K562 (cell line): Measurements from ENCODE around the gene LUZP1. TPM values are rescaled to one million over a fixed set of nuclear protein-coding genes. Genes with fewer than 3 reads are reported as not detected.

Experiments
- BRD4 ChIP-seq: fragments of 200-600 bp; sonication (generic); IDR thresholded peaks from 2 replicates; pipeline ENCODE4 v1.6.1; 2017; ENCODE audit warnings: inconsistent platforms
- CXXC5 ChIP-seq: fragments of 250-450 bp; sonication (Bioruptor Pico); IDR thresholded peaks from 2 replicates; pipeline ENCODE4 v1.8.0; 2022; ENCODE audit warnings: inconsistent platforms, mild to moderate bottlenecking, moderate library complexity
- GTF2F1 ChIP-seq: IDR thresholded peaks from 2 replicates; pipeline ENCODE4 v1.6.1; 2011; ENCODE audit warnings: low read depth, low read length, improper control_type of control experiment
- HLTF ChIP-seq: fragments of 450-650 bp; IDR thresholded peaks from 2 replicates; pipeline ENCODE4 v1.6.1; 2016
- HNRNPK ChIP-seq: fragments of 200-400 bp; formaldehyde crosslinking; IDR thresholded peaks from one replicate; pipeline ENCODE4 v1.6.1; 2018; ENCODE audit warnings: mild to moderate bottlenecking, low read depth, low read length; ENCODE audit not compliant: poor library complexity, severe bottlenecking
- MBD2 ChIP-seq: sonication (generic); IDR thresholded peaks from 2 replicates; pipeline ENCODE4 v1.6.1; 2016; ENCODE audit warnings: low read depth, borderline replicate concordance
- MCM7 ChIP-seq, 2 experiments: fragments of 450-650 bp; IDR thresholded peaks; 2 replicates each; pipeline ENCODE4 v1.6.1; 2016 to 2018
- MIER1 ChIP-seq: fragments of 450-650 bp; IDR thresholded peaks from 2 replicates; pipeline ENCODE4 v1.6.1; 2016; ENCODE audit warnings: antibody characterized with exemption, mild to moderate bottlenecking, low read depth
- NFIC ChIP-seq: fragments of 450-650 bp; IDR thresholded peaks from 2 replicates; pipeline ENCODE4 v1.6.1; 2017; ENCODE audit warnings: mild to moderate bottlenecking, inconsistent platforms
- NR2C1 ChIP-seq, 2 experiments: fragments of 450-650 bp; IDR thresholded peaks; 2 replicates each; pipeline ENCODE4 v1.6.1; 2017; ENCODE audit warnings: mild to moderate bottlenecking in 2 of 2, antibody characterized with exemption in 1 of 2, inconsistent platforms in 1 of 2, missing compliant biosample characterization in 1 of 2, missing genetic modification characterization in 1 of 2
- PHTF2 ChIP-seq: fragments of 250-450 bp; sonication (Bioruptor Pico); IDR thresholded peaks from 2 replicates; pipeline ENCODE4 v1.5.0; 2021; ENCODE audit warnings: mild to moderate bottlenecking
- PURB ChIP-seq: sonication (generic); formaldehyde crosslinking; IDR thresholded peaks from 2 replicates; pipeline ENCODE4 v1.9.0; 2021; ENCODE audit warnings: low read depth, mild to moderate bottlenecking, missing genetic modification reagents
- RFX1 ChIP-seq: fragments of 450-650 bp; IDR thresholded peaks from 2 replicates; pipeline ENCODE4 v1.6.1; 2016; ENCODE audit warnings: mild to moderate bottlenecking, moderate library complexity
- SUPT5H ChIP-seq: fragments of 450-650 bp; IDR thresholded peaks from 2 replicates; pipeline ENCODE4 v1.6.1; 2016
- TFAM ChIP-seq: fragments of 250-450 bp; sonication (Bioruptor Pico); conservative IDR thresholded peaks from 2 replicates; pipeline ENCODE4 v1.5.0; 2021; ENCODE audit warnings: mild to moderate bottlenecking, moderate library complexity
- TFAP4 ChIP-seq: sonication (generic); formaldehyde crosslinking; IDR thresholded peaks from 2 replicates; pipeline ENCODE4 v1.8.0; 2022; ENCODE audit warnings: missing genetic modification reagents, mild to moderate bottlenecking, moderate library complexity, borderline replicate concordance
- YY1 ChIP-seq, 3 experiments: IDR thresholded peaks; 2 replicates each; pipeline ENCODE4 v1.6.1; 2011; ENCODE audit warnings: low read length in 2 of 3, mild to moderate bottlenecking in 2 of 3, moderate library complexity in 2 of 3, borderline replicate concordance in 1 of 3, control low read depth in 1 of 3, low read depth in 1 of 3; ENCODE audit not compliant: insufficient read depth in 3 of 3, insufficient replicate concordance in 2 of 3, control insufficient read depth in 1 of 3, insufficient read length in 1 of 3; ENCODE audit errors: extremely low read depth in 1 of 3
- ZNF174 ChIP-seq: fragments of 250-450 bp; sonication (Bioruptor Pico); IDR thresholded peaks from 2 replicates; pipeline ENCODE4 v1.4.0; 2020; ENCODE audit warnings: mild to moderate bottlenecking
- ZNF639 ChIP-seq, 2 experiments: fragments of 200-800 bp in 1 of 2; sonication (Bioruptor generic) in 1 of 2; sonication (generic) in 1 of 2; formaldehyde crosslinking in 1 of 2; IDR thresholded peaks in 1 of 2; conservative IDR thresholded peaks in 1 of 2; 2 replicates each; pipeline versions ENCODE4 v1.5.0 to v1.6.1; 2016 to 2020; ENCODE audit warnings: missing compliant biosample characterization in 1 of 2, missing genetic modification characterization in 1 of 2, missing genetic modification reagents in 1 of 2
- polyA plus RNA-seq, 8 experiments: library from polyadenylated mRNA; depleted of rRNA in 4 of 8; stranded (reverse) in 5 of 8; unstranded in 3 of 8; fragments of >200 nt; fragmentation: Nextera tagmentation in 2 of 8; fragmentation: Illumina TruSeq in 1 of 8; extraction: Ambion mirVana in 2 of 8; extraction: Trizol in 1 of 8; gene quantifications; 2 replicates each; pipeline versions ENCODE4 v1.2.1 to v1.2.3, GENCODE V29; 2011 to 2014; ENCODE audit warnings: inconsistent platforms in 1 of 8, missing spikeins in 1 of 8
- total RNA-seq, 7 experiments: library from RNA; depleted of rRNA in 6 of 7; stranded (reverse); fragments of >200 nt in 6 of 7; fragmentation: Illumina TruSeq in 2 of 7; extraction: Trizol in 2 of 7; gene quantifications; 2 replicates each; pipeline versions ENCODE4 v1.2.1 to v1.2.3, GENCODE V29; 2011 to 2021; ENCODE audit warnings: low replicate concordance in 1 of 7
- TF ChIP-seq, protein P1 (sequence below): sonication (generic); formaldehyde crosslinking; IDR thresholded peaks from 2 replicates; pipeline ENCODE4 v1.8.0; 2022; ENCODE audit warnings: mild to moderate bottlenecking, missing genetic modification reagents
- TF ChIP-seq, protein P2 (sequence below): fragments of 450-650 bp; formaldehyde crosslinking; IDR thresholded peaks from 2 replicates; pipeline ENCODE4 v1.4.0; 2020; ENCODE audit warnings: mild to moderate bottlenecking, moderate library complexity
- TF ChIP-seq, protein P3 (sequence below): sonication (generic); formaldehyde crosslinking; IDR thresholded peaks from 2 replicates; pipeline ENCODE4 v1.8.1; 2023; ENCODE audit warnings: mild to moderate bottlenecking, missing genetic modification reagents

The LUZP1 gene
- total and polyA plus RNA-seq, 9 of the 15 experiments (the other 6 are each of a cell fraction or from before 2014, with no cell fraction given) = 6.5 to 19.1 (median 12.4) TPM

DNA sequence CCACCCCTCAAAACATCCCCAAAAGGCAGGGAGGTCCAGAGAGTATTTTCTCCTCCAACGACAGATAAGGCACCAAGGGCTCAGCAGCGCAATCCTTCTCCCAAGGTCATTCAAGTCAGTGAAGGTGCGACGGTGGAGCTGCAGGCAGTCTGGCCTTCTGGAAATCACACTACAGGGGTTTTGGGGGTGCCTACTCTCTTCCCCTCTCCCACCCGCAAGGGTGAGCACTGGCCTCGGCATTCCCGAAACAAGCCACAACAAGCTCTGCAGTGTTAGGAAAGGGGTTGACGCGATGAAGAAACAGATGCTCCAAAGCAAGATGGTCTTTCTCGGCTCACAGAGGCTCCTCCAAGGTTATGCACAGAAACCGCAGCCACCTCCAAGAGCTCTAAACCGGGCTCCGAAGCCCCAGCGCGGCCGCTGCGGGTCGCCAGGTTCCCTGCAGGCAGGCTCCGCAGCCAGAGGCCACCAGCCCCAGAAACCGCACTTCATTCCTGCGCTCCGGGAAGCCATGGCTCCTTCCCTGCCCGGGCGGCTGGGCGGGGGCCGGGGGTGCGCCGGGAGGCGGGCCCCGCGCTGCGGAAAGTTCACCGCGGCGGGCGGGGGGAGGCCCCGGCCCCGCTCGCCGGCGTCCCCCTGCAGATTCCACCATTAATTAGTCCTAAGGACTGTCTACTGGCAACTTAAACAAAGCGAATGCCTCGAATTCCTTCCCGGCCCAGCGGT, 1.1 kb downstream of the LUZP1 start (continued):
- TF ChIP-seq, protein P1, sequence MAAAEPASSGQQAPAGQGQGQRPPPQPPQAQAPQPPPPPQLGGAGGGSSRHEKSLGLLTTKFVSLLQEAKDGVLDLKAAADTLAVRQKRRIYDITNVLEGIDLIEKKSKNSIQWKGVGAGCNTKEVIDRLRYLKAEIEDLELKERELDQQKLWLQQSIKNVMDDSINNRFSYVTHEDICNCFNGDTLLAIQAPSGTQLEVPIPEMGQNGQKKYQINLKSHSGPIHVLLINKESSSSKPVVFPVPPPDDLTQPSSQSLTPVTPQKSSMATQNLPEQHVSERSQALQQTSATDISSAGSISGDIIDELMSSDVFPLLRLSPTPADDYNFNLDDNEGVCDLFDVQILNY = no peak
- TF ChIP-seq GTF2F1 = no peak
- TF ChIP-seq NR2C1 (IDR thresholded peaks at IDR 0.05) = no peak
- no peak for TF ChIP-seq NR2C1 (tag; IDR thresholded peaks at IDR 0.05)
- TF ChIP-seq HNRNPK = no peak
- no peak for TF ChIP-seq SUPT5H
- peak in 2 of 3 experiments; percentile 64 to 80 for TF ChIP-seq YY1 (IDR thresholded peaks at IDR 0.05; ENCODE audit: borderline replicate concordance in 1 of 3, control insufficient read depth in 1 of 3, extremely low read depth in 1 of 3, insufficient read depth in 3 of 3, insufficient read length in 1 of 3, insufficient replicate concordance in 2 of 3, low read depth in 1 of 3, low read length in 2 of 3)
- TF ChIP-seq MCM7 (IDR thresholded peaks at IDR 0.05) = no peak
- no peak for TF ChIP-seq MBD2
- TF ChIP-seq, protein P2, sequence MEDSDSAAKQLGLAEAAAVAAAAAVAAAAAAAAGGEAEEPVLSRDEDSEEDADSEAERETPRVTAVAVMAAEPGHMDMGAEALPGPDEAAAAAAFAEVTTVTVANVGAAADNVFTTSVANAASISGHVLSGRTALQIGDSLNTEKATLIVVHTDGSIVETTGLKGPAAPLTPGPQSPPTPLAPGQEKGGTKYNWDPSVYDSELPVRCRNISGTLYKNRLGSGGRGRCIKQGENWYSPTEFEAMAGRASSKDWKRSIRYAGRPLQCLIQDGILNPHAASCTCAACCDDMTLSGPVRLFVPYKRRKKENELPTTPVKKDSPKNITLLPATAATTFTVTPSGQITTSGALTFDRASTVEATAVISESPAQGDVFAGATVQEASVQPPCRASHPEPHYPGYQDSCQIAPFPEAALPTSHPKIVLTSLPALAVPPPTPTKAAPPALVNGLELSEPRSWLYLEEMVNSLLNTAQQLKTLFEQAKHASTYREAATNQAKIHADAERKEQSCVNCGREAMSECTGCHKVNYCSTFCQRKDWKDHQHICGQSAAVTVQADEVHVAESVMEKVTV (CRISPR knock-in tag) = no peak
- TF ChIP-seq TFAM (CRISPR knock-in tag) = no peak
- no peak for TF ChIP-seq NFIC
- no peak for TF ChIP-seq PURB (CRISPR knock-in tag)
- TF ChIP-seq HLTF = no peak
- no peak for TF ChIP-seq ZNF639 (CRISPR knock-in tag; conservative IDR thresholded peaks at IDR 0.05 in 1 of 2, IDR thresholded peaks at IDR 0.05 in 1 of 2)
- no peak for TF ChIP-seq PHTF2 (CRISPR knock-in tag)
- TF ChIP-seq CXXC5 (CRISPR knock-in tag) = no peak; the same call in 1 of the 2 replicates
- no peak for TF ChIP-seq RFX1
- TF ChIP-seq ZNF174 (CRISPR knock-in tag) = no peak
- TF ChIP-seq, protein P3, sequence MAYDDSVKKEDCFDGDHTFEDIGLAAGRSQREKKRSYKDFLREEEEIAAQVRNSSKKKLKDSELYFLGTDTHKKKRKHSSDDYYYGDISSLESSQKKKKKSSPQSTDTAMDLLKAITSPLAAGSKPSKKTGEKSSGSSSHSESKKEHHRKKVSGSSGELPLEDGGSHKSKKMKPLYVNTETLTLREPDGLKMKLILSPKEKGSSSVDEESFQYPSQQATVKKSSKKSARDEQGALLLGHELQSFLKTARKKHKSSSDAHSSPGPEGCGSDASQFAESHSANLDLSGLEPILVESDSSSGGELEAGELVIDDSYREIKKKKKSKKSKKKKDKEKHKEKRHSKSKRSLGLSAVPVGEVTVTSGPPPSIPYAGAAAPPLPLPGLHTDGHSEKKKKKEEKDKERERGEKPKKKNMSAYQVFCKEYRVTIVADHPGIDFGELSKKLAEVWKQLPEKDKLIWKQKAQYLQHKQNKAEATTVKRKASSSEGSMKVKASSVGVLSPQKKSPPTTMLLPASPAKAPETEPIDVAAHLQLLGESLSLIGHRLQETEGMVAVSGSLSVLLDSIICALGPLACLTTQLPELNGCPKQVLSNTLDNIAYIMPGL = no peak
- peak; percentile 45; the same call in 1 of the 2 replicates for TF ChIP-seq TFAP4 (CRISPR knock-in tag)
- no peak for TF ChIP-seq BRD4
- TF ChIP-seq MIER1 = no peak
